Smooth muscle cell (in vitro differentiated cells): Measurements from ENCODE around the gene SMYD4. TPM values are rescaled to one million over a fixed set of nuclear protein-coding genes. Genes with fewer than 3 reads are reported as not detected.

ENCODE experiments used
- DNase-seq: peaks from one replicate; lab custom pipeline; 2025; ENCODE audit not compliant: unreplicated experiment; lab: John Stamatoyannopoulos, UW
- H2AFZ ChIP-seq: fragments of 200-600 bp; sonication (generic); 2 replicates; pipeline ENCODE4 v1.6.0; 2016; ENCODE audit warnings: antibody characterized with exemption, low read depth, mild to moderate bottlenecking
- H3F3A ChIP-seq: fragments of 200-600 bp; sonication (generic); 2 replicates; pipeline ENCODE4 v1.6.0; 2017; ENCODE audit warnings: antibody characterized with exemption, low read depth
- H3K27ac ChIP-seq: fragments of 200-600 bp; sonication (generic); 2 replicates; pipeline ENCODE4 v1.5.1; 2016; ENCODE audit warnings: low read depth, mild to moderate bottlenecking
- H3K27me3 ChIP-seq: fragments of 200-600 bp; sonication (generic); 2 replicates; pipeline ENCODE4 v1.6.1; 2016; ENCODE audit warnings: low read depth, mild to moderate bottlenecking
- H3K36me3 ChIP-seq: fragments of 200-600 bp; sonication (generic); 2 replicates; pipeline ENCODE4 v1.5.1; 2016; ENCODE audit warnings: low read depth
- H3K4me1 ChIP-seq: fragments of 200-600 bp; sonication (generic); 2 replicates; pipeline ENCODE4 v1.5.1; 2016; ENCODE audit warnings: low read depth
- H3K4me2 ChIP-seq: fragments of 200-600 bp; sonication (generic); 2 replicates; pipeline ENCODE4 v1.6.0; 2016; ENCODE audit warnings: mild to moderate bottlenecking
- H3K4me3 ChIP-seq: fragments of 200-600 bp; sonication (generic); 2 replicates; pipeline ENCODE4 v1.5.1; 2016; ENCODE audit warnings: mild to moderate bottlenecking
- H3K79me2 ChIP-seq: fragments of 200-600 bp; sonication (generic); 2 replicates; pipeline ENCODE4 v1.6.0; 2016; ENCODE audit warnings: low read depth, mild to moderate bottlenecking
- H3K9ac ChIP-seq: fragments of 200-600 bp; sonication (generic); 2 replicates; pipeline ENCODE4 v1.6.0; 2016; ENCODE audit warnings: low read depth
- H3K9me3 ChIP-seq: fragments of 200-600 bp; sonication (generic); replicated peaks from 2 replicates; pipeline ENCODE4 v1.5.1; 2016; ENCODE audit warnings: low read depth
- H4K20me1 ChIP-seq: fragments of 200-600 bp; sonication (generic); 2 replicates; pipeline ENCODE4 v1.6.0; 2016; ENCODE audit warnings: low read depth
- CTCF ChIP-seq: fragments of 200-600 bp; sonication (generic); IDR thresholded peaks from 2 replicates; pipeline ENCODE4 v1.5.1; 2017; ENCODE audit warnings: borderline replicate concordance, mild to moderate bottlenecking, antibody characterized with exemption; ENCODE audit not compliant: insufficient read depth, poor library complexity, severe bottlenecking
- WGBS: methylation state at CpG from one replicate; pipeline ENCODE4 v1.1.7; 2016; ENCODE audit warnings: low lambda C conversion rate; 5-methylcytosine and 5-hydroxymethylcytosine counted together
- polyA plus RNA-seq: library from polyadenylated mRNA; unstranded; fragments of >200 nt; fragmentation: Nextera tagmentation; extraction: Ambion mirVana; gene quantifications from 2 replicates; pipeline ENCODE4 v1.2.1, GENCODE V29; 2016
- total RNA-seq: library from RNA; depleted of rRNA; stranded (reverse); fragments of >200 nt; gene quantifications from 2 replicates; pipeline ENCODE4 v1.2.3, GENCODE V29; 2014

SMYD4 gene
- total and polyA plus RNA-seq, 2 experiments from 2014 or later = 9.5 to 11.1 TPM

GRCh38 chr17:1873418-1873817 lies 43.7 kb upstream of the SMYD4 start:
- H3K9me3 ChIP-seq = no peaks in the 10 kb centered on the region
- DNase-seq = no peak
- H4K20me1 ChIP-seq = no peaks in the 10 kb centered on the region
- 96% methylated on average over 9 of the region's 9 CpGs for WGBS
- no peaks in the 10 kb centered on the region for H3K4me1 ChIP-seq
- no peak overlapping the region for H3K27ac ChIP-seq
- no peaks in the 10 kb centered on the region for H3K79me2 ChIP-seq
- no peak overlapping the region for H3K4me2 ChIP-seq
- H2AFZ ChIP-seq = no peak overlapping the region
- H3K4me3 ChIP-seq = no peak overlapping the region
- H3K36me3 ChIP-seq = peaks cover 9% of the 10 kb centered on the region
- no peak overlapping the region for H3K9ac ChIP-seq
- TF ChIP-seq CTCF = no peak
- no peaks in the 10 kb centered on the region for H3F3A ChIP-seq
- no peaks in the 10 kb centered on the region for H3K27me3 ChIP-seq

- DNase-seq = no peak
- Histone ChIP-seq H3K4me1 (no peaks in the 10 kb centered on the region), H3K36me3 (peaks cover 9% of the 10 kb centered on the region), H4K20me1 (no peaks in the 10 kb centered on the region), H3K4me2 (no peak overlapping the region), H3K79me2 (no peaks in the 10 kb centered on the region), H3K4me3 (no peak overlapping the region), H3K9ac (no peak overlapping the region), H3K27me3 (no peaks in the 10 kb centered on the region), H2AFZ (no peak overlapping the region), H3K9me3 (no peaks in the 10 kb centered on the region), H3F3A (no peaks in the 10 kb centered on the region), H3K27ac (no peak overlapping the region)
- WGBS = 97% methylated on average over 4 of the region's 4 CpGs
- TF ChIP-seq CTCF = no peak
Observed at GRCh38 chr17:1872976-1873375, 43.3 kb upstream of the SMYD4 start.

GRCh38 chr17:1872254-1872653 lies 42.6 kb upstream of the SMYD4 start:
- no peaks in the 10 kb centered on the region for H3K9me3 ChIP-seq
- peaks cover 9% of the 10 kb centered on the region for H3K36me3 ChIP-seq
- no peaks in the 10 kb centered on the region for H3K4me1 ChIP-seq
- H4K20me1 ChIP-seq = no peaks in the 10 kb centered on the region
- no peaks in the 10 kb centered on the region for H3F3A ChIP-seq
- no peak overlapping the region for H2AFZ ChIP-seq
- no peak overlapping the region for H3K27ac ChIP-seq
- H3K79me2 ChIP-seq = no peaks in the 10 kb centered on the region
- WGBS = 97% methylated on average over 12 of the region's 12 CpGs
- no peak for DNase-seq
- no peak for TF ChIP-seq CTCF
- H3K4me2 ChIP-seq = no peak overlapping the region
- H3K9ac ChIP-seq = no peak overlapping the region
- H3K27me3 ChIP-seq = no peaks in the 10 kb centered on the region
- H3K4me3 ChIP-seq = no peak overlapping the region

- H3K79me2 ChIP-seq = no peaks in the 10 kb centered on the region
- 93% methylated on average over 5 of the region's 5 CpGs for WGBS
- H3K36me3 ChIP-seq = peaks cover 9% of the 10 kb centered on the region
- no peak overlapping the region for H2AFZ ChIP-seq
- no peak for TF ChIP-seq CTCF
- H3K9ac ChIP-seq = no peak overlapping the region
- DNase-seq = no peak
- no peak overlapping the region for H3K4me2 ChIP-seq
- H3K27me3 ChIP-seq = no peaks in the 10 kb centered on the region
- H3K9me3 ChIP-seq = no peaks in the 10 kb centered on the region
- H3K27ac ChIP-seq = no peak overlapping the region
- no peak overlapping the region for H3K4me3 ChIP-seq
- no peaks in the 10 kb centered on the region for H4K20me1 ChIP-seq
- no peaks in the 10 kb centered on the region for H3K4me1 ChIP-seq
- H3F3A ChIP-seq = no peaks in the 10 kb centered on the region
Observed at GRCh38 chr17:1871756-1872155, 42.1 kb upstream of the SMYD4 start.
